Measurements from ENCODE around the gene TRMT10A.

Gene TRMT10A, protein sequence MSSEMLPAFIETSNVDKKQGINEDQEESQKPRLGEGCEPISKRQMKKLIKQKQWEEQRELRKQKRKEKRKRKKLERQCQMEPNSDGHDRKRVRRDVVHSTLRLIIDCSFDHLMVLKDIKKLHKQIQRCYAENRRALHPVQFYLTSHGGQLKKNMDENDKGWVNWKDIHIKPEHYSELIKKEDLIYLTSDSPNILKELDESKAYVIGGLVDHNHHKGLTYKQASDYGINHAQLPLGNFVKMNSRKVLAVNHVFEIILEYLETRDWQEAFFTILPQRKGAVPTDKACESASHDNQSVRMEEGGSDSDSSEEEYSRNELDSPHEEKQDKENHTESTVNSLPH

GRCh38 chr4:99563310-99564186 lies at the start of gene TRMT10A:
TSS of gene TRMT10A (minus strand) at chr4:99564039. CDS start at chr4:99559338, 4,701 bp downstream.
- DNase-seq: peak; percentile 97

GRCh38 chr4:99612704-99613103 lies 48.9 kb upstream of the TRMT10A start:
- no peak for DNase-seq

DNA sequence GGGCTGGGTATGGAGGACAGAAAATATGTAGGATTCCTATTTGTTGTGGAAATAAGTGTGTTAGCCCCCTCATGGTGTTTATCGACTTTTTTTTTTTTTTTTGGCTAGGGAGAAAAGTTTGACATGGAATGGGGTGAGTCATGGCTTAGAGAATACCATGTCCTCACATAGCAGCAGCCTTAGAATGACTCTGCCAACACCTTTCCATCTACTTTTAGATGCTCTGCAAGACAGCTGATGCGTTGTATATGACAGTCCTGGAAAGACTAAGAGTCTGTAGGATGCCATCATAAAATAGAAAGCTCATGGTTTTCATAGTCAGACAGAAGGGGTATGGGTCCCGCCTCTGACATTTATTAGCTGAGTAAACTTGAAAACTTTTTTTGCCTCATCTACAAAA lies 48.4 kb upstream of the TRMT10A start:
- no peak for DNase-seq

GRCh38 chr4:99610605-99611175 lies 46.9 kb upstream of the TRMT10A start:
- DNase-seq: no peak

DNA sequence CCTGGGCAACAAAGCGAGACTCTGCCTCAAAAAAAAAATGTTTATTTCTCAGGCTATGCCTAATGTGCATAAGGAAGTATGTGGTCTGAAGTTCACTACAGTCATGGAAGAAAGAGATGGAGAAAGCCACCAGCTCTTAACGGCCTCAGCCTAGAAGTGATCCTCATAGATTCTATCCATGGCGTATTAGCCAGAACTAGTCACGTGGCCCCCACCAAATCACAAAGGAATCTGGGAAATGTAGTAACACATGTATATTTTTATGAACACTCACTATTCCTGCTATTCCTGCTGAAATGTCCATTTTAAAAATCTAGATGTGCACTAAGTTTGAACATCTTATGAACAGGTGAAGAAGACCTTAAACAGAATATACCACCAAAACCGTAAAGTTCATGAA lies 44.6 kb upstream of the TRMT10A start:
- no peak for DNase-seq

- DNase-seq: no peak
Measured at GRCh38 chr4:99606716-99607115, 42.9 kb upstream of the TRMT10A start.

- no peak for DNase-seq
Measured at GRCh38 chr4:99594818-99595217, 31.0 kb upstream of the TRMT10A start.

GRCh38 chr4:99593781-99594641 lies 30.2 kb upstream of the TRMT10A start:
- no peak for DNase-seq

- DNase-seq: no peak
Measured at GRCh38 chr4:99591757-99592156, 27.9 kb upstream of the TRMT10A start.

GRCh38 chr4:99587803-99588202 lies 24.0 kb upstream of the TRMT10A start:
- DNase-seq: no peak

DNA sequence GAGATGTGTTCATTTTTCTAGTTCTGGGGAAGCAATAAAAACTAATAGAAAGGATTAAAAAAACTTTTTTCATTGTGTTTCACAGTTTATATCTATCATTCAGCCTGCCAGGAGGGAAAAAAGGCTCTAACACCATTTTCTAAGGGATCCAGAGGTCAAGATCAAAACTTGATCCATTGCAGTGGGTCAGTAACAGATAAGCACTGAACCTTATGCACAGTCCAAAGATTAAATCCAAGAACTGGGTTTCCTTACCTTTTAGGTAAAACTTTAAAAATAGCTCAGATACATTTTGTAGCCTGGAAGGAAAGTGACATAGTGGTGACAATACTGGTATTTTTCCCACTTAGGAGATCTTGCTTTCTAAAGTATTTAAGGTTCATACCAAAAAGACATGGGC lies 23.5 kb upstream of the TRMT10A start:
- no peak for DNase-seq

- DNase-seq: no peak
Measured at GRCh38 chr4:99586797-99587196, 23.0 kb upstream of the TRMT10A start.

GRCh38 chr4:99586322-99586721 lies 22.5 kb upstream of the TRMT10A start:
- DNase-seq: no peak

DNA sequence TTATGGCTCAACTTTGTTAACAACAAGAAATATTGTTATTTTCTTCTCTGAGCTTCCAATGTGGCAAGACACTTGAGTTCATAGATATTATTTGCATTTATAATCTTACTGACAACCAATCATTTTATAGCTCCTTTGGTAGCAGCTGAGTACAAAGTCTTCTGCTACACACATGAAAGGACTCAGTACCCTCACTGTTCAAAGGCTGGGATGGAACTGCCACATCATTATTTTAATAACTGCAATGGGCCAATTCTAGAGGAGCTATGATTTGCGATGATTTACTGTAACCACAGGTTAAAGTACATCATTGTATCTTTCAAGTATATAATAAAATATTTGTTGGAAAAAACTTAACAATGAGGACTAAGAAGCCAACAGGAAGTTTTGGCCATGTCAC lies 21.7 kb upstream of the TRMT10A start:
- no peak for DNase-seq

DNA sequence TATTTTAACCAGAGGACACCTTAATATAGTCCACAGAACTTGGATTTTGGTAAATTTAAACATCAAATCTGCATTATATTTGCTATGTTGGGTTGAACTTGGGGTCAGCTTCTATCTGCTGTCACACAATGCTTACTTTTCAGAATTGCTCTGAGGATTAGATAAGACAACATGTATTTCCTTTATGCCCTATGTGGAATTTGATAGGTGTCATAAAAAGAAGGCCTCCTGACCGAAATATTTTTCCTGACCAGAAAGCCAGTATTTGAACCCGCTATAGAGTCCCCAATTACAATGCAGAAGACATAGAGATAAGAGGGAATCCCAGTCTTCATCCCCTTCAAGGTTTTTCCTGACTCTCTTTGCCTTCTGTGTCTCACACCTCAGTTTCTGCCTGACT lies 14.9 kb upstream of the TRMT10A start:
- no peak for DNase-seq

- no peak for DNase-seq
Measured at GRCh38 chr4:99574530-99575324, 10.9 kb upstream of the TRMT10A start, which contains the start of gene MTTP. TSS of gene MTTP (plus strand) at chr4:99574824. CDS start at chr4:99574910, 86 bp downstream.

DNA sequence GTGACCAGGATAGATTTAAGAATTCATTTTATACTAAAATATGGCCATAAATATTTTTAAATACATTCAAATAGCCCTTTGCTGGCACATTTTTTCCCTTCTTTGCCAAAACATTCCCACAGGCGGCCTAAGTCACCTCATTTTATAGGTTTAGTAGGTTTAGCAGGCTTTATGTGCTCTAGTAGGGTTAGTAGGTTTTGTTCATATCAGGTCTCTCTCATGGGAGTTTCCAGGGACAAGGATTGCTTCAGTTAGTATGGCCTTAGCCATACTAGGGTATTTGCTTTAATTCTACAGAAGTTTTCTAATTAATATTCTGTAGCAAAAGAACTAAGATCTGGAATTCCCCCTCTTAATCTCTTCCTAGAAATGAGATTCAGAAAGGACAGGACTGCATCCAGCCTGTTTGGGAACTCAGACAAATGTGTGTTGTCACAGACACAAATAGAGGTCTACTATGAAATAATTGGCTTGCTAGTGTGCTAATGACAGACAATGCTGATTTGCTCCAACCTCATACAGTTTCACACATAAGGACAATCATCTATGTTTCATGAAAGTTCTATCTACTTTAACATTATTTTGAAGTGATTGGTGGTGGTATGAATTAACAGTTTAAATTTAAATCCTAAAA lies 10.0 kb upstream of the TRMT10A start:
- no peak for DNase-seq

GRCh38 chr4:99572527-99573240 lies 8.8 kb upstream of the TRMT10A start:
- no peak for DNase-seq

DNA sequence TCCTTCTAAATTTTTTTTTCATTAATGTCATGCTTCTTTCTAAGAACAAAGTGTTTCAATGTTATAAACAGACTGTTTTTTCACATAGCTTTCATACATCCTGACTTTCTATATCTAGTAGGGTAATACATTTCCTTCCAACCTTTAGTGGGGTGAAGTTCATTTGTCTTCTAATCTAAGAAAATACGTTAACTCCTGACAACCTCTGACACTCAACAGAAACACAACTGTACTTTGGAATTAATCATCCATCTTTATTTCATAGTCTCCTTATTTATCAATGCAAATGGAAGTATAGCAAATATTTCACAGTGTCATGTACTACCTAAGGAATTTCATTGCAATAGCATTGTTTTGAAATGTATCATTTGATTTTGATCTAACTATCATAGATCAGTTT lies 8.0 kb upstream of the TRMT10A start:
- no peak for DNase-seq

GRCh38 chr4:99564921-99565320 lies 1.1 kb upstream of the TRMT10A start:
- no peak for DNase-seq

DNA sequence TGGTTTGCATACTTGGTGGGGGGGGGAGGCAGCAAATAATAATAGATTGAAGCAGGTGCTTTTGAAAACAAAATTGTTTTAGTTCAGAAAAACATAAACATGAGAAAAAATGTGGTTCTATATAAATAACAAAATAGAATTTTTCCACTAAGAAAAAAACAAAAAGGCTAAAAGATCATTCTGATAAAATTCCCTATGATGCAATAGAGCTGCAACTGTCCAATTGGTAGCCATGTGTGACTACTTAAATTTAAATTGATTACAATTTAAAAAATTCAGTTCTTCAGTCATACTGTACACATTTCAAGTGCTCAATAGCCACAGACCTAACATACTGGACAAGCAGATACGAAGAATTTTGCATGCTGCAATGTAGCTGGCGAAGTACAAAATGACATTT lies 11.0 kb downstream of the TRMT10A start:
- no peak for DNase-seq
